Activated T-cell treated with anti-CD3 and anti-CD28 coated beads for 4 hours (primary cell): ENCODE data around the gene PRKN.
"Not testable (repeated sequence)": the region's sequence is repeated elsewhere in the genome, so short reads cannot be mapped to it uniquely, and the experiment has no call there.

ENCODE experiments used
- DNase-seq: peaks from one replicate; pipeline ENCODE4 v3.0.0-alpha.2; 2020

Gene PRKN

DNA sequence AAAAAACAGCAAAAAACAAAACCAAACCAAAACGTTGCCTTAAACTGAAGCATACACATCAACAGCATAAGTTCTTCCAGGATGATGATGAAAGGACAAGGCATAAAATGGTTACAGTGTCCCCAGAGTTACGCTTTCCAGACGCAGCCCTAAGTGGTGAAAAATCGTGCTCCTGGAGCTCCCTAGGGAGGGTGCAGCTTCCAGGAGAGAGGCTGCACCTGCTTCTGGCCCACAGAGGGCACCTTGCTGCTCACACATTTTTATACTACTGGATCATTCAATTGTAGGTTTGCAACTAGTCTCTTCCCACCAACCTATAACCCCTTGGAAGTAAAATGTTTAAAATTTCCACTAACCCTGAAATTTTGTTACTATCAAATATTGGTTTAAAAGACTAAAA is 115.0 kb downstream of the PRKN start:
- no peak for DNase-seq

DNA sequence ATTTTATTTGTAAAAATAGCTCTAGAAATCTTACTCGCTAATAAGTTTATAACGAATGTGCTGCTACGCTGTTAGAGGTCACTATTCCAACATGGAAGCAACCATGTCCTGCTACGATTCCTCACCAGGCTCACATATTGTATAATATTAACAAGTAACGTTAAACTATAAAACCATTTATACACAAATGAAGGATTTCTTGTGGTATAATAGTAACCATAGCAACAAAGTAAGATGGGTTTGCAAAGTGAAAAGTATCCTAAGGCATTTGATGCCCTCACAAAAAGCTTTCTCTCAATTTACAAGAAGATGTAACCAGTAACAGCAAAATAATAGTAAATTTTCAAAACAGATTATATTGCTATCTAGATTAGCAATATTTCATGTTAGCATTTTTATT is 117.2 kb downstream of the PRKN start:
- DNase-seq = no peak

DNA sequence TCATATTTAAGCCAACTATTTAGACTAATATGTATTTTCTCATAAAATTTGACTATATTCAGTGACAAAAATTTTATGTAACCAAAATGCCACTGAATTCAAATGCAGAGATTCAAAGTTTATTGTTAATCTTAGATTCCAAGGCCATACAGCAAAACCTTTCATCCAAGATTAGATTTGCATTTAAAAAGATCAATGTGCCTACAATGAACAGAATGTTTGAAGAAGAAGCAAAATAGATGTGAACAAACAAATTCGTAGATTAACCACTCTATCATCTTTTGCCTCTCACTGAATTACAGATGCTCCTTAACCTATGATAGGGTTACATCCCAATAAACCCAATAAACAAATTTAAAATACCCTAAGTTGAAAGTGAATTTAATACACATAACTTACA is 121.7 kb downstream of the PRKN start:
- DNase-seq = no peak

DNA sequence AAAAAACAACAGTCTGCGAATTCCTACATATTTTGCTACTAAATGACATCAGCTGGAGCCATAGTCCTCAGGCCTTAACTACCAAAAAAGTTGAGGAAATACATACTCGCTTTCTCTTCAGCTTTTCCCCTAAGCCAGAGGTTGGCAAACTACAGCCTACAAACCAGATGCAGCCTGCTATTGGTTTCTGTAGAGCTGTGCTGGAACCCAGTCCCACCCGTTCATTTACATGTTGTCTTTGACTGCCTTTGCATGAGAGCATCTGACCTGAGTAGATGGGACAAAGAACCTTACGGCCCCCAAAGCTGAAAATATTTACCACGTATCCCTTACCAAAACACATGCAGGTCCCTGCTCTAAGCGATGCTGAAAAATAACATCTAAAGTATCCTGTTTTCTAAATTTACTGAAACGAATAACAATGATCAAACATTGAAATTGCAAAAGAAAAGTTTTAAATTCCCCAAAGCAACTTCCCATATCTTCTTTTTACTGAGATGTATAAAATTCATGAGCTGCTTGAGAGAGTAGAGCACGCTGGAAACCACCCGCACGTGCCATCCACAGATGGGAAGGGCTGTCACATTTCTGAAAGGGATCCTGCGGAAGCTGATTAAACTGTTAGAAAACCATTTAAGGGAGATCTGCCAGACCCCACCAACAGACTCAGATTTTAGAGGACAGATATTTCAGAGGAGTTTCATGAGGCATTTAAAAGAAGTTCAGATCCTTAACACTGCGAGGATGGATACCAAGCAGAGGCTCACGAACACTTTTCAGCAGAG is 124.1 kb downstream of the PRKN start:
- DNase-seq = no peak

DNA sequence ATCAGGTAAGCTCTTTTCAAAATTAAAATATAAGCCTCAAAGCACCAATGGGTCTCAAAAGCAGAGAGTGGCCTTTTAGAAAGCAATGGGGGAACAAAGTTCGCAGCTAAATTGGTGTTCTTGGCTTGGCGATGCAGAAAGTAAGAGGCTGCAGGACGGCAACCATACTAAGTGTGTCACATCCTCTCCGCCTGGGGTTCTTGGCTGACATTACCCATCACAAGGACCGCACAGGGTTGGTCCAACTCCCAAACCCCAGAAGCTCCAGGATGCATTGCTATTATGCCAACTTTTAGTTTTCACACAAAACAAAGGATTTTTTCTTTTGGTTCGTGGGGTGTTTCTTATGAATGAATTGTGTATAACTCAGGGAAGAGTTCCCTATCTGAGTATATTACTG is 124.8 kb downstream of the PRKN start:
- DNase-seq = no peak

DNA sequence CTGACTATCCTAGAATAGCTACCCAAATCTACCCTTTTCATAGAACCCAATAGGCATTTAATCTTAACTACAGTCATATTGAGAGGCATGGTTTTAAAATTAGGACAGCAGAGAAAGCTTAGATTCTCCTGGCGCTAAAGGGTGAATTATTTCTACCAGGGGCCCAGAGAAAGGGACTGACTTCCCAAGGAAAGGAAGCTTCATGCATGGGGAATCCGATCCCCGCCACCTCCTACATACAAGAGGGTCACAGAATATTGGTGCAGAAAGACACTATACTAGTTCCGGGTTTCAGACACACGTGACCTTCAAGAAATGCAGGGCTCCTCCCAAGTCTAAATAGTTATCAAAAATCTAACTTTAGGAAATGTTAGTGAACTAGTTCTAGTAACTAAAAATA is 130.9 kb downstream of the PRKN start:
- DNase-seq = no peak

DNA sequence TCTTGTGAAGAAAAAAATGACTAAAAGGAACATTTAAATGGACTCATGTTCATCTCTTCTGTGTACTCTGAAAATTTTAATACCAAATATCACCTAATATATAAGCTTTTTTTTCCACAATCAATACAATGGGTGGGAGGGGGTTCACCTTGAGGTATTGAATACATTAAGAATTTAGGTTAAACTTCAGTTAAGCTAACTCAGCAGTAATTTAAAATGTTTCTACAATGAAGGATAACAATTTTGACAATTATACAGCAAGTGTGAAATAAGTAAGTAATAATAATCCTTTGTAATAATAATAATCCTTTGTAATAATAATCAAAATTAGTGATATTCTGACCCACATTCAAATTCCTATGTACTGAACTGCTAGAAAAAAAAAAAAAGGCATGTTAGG is 136.0 kb downstream of the PRKN start:
- no peak for DNase-seq

DNA sequence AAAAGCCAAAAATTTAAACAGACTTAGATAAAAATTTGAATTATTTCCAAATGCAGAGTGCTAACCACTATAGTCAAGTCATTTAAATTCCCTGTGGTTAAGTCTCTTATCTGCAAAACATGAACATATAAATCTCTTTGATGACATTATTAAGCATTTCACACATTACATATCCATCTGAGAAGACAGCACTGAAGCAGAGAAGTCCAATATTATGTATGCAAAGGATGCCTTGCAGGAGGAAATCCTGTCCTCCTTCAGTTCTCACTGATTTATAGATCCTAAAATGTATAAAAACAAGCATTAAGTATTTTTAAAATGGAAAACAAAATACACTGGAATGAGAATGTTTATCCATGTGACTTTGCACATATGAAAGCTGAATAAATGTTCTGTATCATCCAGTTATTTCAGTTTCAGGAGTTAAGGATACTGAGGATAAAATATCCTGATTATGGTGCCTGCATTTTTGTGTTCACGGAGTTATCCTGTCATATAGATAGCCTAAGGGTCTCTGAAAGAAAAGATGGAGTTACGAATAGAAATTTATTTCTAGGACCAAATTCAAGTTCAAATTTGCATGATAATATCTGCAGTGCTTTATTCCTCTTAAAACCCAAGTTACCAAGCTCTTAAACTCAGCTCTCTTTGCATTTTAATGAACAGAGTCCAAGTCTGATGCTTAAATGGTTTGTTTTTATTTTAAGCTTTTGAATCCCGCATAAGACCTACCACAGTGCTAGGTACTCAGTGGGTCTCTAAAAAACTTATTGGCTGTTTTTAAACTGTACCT is 145.4 kb downstream of the PRKN start:
- no peak for DNase-seq

DNA sequence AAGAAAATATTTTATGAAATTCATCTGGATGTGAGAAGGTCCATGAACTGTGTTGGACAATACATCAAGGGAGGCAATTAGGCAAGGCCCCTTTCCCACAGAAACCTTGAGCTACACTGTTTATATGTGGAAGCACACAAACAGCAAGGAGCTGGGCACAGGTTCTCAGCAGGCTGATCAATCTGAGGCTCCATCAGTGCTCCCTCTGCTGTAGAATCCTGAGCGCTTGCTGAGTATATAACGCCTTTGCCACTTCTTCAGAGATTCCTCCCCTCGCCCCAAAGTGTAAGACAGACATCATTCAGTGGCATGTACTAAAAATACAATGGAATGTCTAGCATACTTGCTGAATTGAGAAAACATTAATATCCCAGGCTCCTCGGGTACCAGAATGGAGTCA is 146.9 kb downstream of the PRKN start:
- DNase-seq = no peak

DNA sequence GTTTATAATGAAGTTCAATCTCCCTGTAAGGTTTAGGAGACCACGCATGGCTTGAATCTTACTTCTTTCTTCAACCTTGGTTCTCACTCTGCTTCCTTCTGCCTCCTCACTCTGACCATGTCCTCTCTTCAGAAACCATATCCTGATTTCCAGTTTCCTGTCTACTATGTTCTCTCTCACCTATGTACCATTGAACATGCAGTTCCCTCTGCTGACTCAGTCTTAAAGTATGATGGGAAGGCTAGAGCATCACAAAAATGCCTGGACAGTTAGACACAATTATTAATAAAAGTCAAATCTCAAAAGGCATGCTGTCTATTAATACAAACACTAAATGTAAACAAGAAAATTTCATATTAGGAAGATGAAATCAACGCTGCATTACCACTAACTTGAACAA is 151.6 kb downstream of the PRKN start:
- DNase-seq = no peak

DNA sequence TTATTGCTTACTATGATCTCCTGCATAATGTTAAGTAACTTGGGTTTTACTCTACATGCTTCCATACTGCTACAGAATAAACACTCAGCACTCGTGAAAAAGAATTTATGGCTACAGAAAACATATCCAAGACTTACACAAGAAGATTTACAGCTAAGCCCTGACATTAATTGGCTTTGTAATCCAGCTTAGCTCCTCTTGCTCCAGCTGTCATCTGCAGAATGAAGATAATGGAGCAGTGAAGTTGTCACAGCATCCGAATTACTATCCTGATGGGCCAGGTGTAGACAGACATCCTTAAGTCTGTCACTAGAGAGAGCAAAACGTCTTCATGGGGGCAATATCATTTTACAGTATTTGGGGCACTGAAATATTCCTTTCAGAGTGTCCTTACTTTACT is 155.3 kb downstream of the PRKN start:
- no peak for DNase-seq

DNA sequence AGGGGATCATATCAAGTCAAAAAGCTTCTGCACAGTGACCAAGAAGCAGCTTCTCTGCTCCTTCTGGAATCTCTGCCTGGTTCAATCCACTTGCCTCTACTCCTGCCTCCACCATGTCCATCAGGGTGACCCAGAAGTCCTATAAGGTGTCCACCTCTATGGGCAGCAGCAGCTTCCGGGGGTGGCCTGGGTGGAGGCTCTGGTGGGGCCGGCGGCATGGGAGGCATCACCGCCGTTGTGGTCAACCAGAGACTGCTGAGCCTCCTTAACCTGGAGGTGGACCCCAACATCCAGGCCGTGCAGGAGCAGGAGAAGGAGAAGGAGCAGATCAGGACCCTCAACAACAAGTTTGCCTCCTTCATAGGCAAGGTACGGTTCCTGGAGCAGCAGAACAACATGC is 159.3 kb downstream of the PRKN start:
- DNase-seq = no peak

DNA sequence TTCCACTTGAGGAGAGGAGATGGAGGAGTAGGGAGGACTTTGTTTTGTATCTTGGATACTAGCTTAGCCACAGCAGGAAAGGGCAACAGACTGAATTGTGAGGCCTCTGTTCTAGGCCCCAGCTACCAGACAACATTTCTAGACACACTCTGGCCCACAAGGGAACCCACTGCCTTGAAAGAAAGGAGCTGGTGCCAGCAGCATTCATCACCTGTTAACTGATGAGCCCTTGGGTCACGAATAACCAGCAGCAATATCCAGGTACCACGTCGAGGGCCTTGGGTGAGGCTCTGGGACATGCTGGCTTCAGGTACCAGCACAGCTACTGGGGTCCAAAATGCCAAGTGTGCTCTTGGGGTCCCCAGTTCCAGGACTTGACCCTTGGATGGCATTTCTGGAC is 165.5 kb downstream of the PRKN start:
- no peak for DNase-seq

DNA sequence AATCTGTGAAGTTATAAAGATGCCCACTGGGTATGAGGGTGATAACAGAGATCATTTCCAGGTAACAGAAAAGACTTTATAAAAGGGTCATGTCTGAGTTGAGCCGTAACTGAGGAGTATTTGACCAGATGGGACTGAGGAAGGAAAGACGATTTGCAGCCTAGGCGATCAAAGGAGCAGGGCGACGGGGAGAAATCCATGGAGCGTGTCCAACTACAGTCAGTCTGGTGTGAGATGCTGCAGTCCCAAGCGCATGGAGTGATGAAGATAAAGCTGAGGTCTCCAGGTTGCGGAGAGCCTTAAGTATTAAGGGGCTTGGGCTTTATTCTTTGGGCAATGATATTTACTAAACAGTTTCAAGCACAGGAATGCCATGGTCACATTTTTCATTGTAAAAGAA is 166.7 kb downstream of the PRKN start:
- no peak for DNase-seq

DNA sequence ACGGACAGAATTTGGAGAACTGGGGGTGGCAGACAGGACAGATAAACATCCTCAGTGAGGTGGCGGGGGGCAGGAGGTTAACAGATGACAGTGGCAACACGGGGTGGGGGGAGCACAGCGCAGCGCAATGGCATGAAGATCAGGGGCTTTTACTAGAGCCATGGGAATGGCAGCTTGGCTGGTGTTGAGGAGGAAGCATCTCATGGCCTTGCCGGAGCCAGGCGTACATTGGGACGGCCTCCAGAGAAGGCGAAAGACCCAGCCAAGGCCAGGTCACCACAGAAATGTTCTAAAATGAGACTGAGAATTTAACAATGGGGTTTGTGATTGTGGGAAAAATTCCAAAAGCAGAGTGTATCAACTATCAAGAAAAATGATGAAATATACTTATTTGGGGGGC is 173.0 kb downstream of the PRKN start:
- DNase-seq = no peak

DNA sequence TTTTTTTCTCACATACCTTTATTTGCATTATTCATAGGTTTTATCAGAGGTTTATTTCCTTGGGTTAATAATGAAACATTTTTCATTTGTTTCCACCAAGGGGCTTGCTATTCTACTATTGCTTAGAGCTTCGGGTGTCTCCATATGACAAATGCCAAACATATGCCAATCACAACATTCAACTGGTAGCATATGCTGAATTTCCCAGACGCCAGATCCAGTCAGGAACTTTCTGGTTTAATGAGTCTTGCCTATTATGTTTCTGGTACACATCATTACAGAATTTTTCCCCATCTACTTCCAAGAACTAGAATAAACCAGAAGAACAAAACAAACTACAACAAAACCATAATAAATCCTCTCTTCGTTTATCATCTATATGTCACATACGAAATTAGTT is 180.7 kb downstream of the PRKN start:
- no peak for DNase-seq

DNA sequence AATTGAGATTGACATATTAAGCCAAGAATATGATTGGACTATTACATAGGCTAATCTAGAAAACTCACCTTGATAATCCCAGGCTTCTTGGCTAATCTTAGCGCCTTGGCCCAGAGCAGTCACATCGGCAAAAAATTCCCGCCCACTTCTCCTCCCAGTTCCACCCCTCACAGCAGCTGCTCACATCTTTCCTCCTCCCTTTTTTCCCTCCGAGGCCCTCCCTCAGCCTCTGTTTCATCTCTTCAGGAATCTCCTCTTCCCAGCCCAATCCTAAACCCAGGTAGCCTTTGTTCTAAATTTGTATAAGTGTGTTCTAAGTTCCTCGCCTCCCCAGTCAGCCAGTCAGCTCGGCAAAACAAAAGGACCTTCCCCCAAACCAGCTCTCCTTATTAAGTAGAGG is 184.3 kb downstream of the PRKN start:
- no peak for DNase-seq

DNA sequence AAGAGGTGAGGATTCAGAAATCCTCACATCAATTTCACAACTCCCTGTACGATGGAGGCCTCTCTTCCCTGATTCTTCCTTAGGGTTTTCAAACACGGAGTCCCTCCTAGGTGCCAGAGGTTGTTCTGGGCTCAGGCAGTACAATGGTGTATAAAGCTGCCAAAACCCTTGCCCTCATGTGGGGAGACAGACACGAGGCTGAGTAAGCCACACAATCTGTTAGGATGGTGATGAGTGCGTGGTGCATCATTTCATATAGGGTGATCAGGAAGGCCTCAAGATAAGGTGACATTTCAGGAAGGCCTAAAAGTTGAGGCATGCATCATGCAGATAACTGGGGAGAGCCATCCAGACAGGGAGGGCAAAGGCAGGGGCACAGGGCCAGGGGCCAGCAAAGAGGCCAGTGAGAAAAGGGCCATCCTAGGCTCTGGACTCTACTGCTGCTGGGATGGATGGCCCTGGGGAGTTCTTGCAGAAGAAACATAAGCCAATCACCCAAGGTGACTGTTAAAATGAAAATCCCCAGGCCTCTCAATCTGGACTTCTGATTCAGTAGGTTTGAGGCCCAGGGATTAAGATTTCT is 186.5 kb downstream of the PRKN start:
- DNase-seq = no peak

DNA sequence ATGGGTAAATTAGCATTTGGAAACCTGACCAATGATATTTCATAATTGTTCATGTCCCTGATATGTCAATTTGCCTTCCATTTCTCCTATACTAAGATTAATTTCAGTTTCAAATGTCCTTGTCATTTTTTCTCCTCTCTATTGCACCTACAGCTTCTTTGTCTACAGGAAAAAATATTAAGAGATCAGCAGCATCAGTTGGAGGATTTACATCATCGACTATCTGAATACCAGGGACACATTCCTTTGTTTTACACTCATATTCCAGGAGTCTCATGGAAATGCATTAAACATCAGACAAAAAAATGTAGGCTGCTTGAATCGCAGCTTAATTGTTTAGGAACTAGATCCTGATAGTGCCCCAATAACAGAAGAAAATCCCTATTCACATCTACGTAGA is 188.2 kb downstream of the PRKN start:
- no peak for DNase-seq

DNA sequence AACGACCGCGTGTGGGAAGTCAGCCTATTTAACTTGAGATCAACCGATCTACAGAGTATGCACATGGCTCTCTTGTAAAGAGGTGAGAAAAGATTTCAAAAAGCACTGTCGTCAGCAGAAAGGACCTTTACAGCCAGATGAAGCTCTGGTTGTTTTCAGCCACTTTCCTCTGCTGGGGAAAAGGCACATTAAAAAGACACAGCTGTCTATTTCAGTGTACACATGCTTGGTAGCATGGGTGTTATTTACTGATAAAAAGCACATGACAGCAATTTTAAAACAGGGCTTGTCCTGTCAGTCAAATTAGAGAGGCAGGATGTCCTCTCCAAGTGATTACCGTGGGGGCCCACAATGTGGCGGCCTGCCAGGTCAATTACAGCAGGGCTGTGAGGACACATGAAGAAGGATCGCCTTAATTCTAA is 188.9 kb downstream of the PRKN start:
- no peak for DNase-seq

DNA sequence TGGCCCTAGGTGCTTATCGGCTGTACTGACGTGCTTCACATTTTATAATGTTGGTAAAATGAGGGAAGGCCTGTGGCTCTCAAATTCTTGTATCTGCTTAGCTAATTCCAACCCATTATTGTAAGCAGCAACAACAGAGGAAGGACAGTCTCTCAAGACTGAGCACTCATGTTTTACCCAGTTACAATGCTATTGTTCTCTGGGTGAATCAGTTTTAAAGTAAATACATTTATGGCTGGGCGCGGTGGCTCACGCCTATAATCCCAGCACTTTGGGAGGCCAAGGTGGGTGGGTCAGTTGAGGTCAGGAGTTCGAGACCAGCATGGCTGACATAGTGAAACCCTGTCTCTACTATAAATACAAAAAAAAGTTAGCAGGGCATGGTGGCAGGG is 194.6 kb downstream of the PRKN start:
- no peak for DNase-seq

DNA sequence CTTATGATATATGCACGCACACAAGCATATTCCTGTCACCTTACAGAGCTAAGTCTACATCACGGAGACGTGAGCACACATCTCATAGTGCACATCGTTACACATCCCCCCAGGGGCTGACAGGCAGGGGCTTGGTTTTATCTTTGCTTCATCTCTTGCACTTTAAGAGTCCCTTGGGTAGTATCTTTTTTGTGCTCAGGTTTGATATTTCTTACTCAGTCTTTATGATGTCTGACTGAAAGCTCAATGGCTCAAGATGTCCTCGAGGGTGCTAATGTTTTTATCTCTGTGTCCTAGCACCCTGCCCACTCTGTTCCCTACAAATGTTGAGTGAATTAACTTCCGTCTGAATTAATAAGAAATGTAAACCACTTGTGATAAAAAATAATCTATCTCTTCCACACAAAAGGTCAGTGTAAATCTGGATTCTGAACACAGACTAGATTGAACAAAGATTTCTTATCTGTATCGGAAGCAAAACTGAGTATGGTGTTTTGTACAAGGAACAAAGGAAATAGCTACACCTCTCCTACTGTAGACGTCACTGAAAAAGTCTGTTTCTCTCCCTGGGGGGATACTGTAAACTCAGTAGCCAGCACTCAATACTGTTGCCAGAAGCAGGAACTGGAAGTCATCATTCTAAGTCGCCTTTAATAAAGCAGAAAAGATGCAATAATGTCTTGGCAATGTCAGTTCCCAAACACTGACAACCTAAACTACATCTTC is 195.1 kb downstream of the PRKN start:
- DNase-seq = no peak

DNA sequence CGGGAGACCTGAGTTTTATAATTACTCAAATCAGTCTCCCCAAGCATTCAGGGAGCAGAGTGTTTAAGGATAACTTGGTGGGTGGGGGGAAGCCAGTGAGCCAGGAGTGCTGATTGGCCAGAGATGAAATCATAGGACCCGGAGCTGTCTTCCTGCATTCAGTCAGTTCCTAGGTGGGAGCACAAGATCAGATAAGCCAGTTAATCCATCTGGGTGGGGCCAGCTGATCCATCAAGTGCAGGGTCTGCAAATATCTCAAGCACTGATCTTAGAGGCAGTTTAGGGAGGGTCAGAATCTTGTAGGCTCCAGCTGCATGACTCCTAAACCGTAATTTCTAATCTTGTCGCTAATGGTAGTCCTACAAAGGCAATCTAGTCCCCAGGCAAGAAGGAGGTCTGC is 196.2 kb downstream of the PRKN start:
- DNase-seq = not testable (repeated sequence)

DNA sequence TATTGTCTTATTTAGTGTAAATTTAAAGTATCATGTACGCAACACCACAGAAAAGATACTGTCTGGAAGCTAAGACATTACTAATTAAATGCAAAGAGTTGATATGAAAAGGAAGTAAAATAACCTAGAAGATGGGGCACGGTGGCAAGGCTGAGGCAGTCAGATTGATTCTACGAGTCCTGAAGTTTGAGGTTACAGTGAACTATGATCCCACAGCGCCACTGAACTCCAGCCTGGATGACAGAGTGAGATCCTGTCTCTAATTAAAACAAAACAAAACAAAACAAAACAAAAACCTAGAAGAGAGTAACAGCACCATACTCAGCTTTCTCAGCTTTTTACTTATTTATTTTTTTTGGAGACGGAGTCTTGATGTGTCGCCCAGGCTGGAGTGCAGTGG is 199.0 kb downstream of the PRKN start:
- DNase-seq = no peak
